HG03066 (cell line): ENCODE results near the gene HELZ2.

Experiments used
- ATAC-seq: cut with Tn5 transposase; IDR thresholded peaks from one replicate; pipeline ENCODE4 v1.9.1; 2021; ENCODE audit warnings: low read depth; ENCODE audit not compliant: unreplicated experiment

The HELZ2 gene

GRCh38 chr20:63598479-63599395 is 24.7 kb upstream of the HELZ2 start:
- ATAC-seq: no peak

GRCh38 chr20:63597651-63598478 is 23.8 kb upstream of the HELZ2 start:
- no peak for ATAC-seq

DNA sequence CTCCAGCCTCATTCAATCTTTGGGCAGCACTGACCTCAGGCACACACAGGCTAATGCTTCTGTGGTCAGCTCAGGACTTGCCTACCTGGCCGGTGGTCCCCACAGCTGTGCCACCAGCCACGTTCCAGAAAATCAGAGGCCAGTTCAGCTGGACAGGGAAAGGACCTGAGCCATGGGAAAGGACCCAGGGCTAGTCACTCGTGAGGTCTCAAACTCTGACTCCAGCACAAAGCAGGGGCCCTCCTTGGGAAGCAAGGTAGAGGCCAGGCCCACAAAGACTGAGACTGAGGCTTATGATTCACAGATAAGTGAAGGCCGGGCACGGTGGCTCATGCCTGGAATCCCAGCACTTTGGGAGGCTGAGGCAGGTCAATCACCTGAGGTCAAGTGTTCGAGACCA is 22.4 kb upstream of the HELZ2 start:
- no peak for ATAC-seq

DNA sequence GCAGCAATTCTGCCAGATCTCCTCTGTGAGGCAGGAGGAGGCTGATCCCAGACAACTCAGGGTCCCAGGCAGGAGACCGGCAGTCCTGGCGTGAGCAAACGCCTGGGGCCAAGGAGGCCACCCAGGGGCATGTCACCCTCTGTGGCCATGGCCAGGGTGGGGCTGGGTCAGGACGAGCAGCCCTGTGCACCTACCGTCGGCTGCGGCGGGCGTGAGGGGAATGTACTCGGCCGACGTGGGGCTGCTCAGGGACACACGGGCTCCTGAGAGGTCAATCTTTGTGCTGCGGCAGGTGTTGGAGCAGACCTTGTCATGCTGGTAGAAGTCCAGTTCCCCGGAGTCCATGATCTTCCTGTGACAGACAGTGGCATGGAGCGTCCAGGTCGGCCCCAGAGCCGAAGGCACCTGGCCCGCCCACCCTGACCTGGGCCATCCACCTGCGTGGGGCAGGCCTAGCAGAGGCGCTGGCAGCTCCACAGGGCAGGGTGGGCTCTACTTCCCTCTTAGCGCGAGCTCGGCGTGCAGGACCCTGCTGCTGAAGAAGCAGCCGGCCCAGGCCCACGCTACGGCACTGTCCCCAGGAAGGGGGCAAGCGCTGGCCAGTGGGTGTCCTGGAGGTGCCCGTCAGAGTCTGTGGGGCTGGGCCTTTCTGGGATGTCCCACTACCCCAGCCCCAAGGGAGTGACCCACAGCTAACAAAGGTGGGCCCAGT is 21.5 kb upstream of the HELZ2 start:
- no peak for ATAC-seq

DNA sequence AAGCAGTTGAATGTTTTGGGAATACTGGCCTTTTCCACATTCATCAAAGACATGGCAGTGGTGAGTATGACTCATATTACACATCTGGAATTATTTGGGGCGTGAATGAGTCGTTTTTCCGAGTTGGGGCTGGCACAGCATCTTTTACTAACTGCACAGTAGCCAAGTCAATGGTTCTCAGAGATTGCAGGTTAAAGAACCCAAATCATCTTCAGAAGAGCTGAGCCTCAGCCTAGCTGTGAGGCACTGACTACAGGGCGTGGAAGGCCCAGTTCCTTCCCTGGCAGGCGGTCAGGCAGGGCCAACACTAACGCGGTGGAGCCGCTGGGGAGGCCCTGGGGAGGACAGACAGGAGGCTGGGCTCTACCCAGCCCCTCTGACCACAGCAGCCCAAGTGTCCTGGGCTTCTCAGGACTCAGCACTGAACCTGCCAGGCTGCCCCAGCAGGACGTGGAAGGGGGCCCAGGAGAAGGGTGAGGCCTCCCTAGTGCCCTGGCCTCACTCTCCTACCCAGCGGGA is 20.1 kb upstream of the HELZ2 start:
- no peak for ATAC-seq

- no peak for ATAC-seq
Observed at GRCh38 chr20:63592661-63593060, 18.6 kb upstream of the HELZ2 start.

GRCh38 chr20:63591786-63592355 is 17.8 kb upstream of the HELZ2 start:
- no peak for ATAC-seq

- ATAC-seq: no peak
Observed at GRCh38 chr20:63591147-63591533, 17.1 kb upstream of the HELZ2 start.

GRCh38 chr20:63590218-63591146 is 16.4 kb upstream of the HELZ2 start:
- no peak for ATAC-seq

DNA sequence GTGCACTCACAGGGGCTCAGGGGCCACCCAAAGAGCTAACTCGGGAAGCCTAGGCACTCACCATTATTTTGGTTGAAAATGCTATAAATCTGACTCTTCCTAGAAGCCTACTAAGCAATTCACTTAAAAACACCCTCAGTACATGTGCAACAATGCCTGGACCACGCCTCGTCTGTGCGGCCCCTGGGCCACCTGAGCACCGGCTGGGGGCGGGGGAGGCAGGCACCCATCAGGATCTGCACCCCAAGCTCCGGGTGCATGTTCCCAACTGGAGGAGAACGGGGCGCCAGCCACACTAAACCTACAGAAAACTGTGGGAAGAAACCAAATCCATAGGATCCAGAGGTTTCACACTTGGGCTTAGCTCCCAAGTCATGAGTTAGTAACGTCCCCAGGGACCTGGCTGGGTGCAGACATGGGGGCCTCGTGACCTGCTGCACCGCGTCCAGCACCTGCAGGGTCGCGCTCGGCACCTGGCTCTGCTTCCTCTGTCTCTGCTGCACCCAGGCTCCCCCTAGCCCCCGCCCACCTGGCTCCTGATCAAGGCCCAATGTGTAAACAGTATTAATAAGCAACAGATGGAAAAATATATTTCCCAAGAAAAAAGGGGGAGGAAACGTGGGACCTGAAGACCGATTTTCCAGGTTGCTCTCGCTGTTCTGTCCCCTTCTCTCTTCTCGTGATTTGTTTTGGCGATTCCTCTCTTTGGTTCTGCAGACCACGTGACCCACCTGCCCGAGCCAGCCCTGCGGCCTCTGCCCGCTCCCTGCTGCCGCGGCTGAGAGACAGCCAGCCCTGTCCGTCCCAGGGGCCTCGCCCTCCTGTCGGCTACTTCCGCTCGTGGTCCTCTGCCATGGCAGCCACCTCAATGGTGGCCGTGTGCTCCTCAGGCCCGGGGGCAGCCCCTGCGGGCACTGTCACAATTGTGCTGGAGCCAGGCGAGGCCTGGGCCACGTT is 15.5 kb upstream of the HELZ2 start:
- no peak for ATAC-seq

DNA sequence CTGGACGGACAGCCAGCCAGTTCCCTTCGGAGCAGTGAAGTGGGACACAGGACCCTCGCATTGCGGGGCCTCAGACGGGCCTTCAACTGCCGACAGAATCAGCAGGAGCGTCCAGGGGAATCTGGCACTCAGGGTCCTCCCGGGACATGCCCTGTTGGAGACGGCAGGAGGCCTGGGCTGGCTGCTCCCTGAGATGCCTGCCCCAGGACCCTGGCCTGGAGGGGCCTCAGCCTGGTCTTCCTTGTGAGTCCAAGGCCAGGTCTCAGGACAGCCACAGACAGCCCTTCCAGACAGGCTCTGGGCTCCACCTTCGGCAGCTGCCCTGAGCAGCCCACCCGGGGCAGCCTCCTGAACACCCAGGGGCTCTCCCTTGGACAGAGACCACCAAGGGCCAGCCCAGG is 14.6 kb upstream of the HELZ2 start:
- ATAC-seq: no peak

DNA sequence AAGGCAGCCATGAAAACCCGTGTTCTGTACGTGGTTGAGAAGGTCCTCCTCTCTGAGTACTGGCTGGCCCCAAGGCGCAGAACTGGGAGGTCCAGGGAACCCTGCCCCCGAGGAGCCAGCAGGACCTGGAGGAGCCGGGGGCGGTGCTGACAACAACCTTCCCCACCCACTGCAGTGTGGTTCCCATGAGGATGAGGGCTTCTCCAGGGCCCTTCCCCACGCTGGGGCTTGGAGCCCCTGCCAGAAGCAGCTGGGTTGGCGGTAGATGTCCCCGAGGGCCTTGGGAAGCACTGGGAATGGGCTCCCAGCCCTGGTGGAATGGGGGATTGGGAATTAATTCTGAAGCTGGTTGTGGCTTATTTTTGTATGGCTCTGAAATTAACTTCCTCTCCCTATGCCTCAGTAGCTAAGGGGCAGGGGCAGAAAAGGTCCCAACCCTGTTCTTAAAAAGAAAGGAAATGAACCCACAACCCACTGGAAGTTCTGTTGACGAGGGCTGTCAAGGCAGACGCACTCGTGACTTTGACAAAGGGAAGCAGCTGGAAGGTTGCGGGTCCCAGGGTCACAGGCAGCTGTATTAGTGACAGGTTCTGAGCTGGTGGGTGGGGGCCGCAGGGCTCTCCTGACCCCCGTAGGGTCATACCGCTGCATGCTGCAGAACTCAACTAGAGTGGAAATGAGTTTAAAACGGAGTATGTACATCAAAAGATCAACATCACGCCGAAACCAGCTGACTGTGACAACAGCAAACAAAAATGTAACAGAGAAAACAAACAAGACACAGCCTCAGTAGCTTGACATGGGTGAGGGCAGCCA is 13.9 kb upstream of the HELZ2 start:
- no peak for ATAC-seq

DNA sequence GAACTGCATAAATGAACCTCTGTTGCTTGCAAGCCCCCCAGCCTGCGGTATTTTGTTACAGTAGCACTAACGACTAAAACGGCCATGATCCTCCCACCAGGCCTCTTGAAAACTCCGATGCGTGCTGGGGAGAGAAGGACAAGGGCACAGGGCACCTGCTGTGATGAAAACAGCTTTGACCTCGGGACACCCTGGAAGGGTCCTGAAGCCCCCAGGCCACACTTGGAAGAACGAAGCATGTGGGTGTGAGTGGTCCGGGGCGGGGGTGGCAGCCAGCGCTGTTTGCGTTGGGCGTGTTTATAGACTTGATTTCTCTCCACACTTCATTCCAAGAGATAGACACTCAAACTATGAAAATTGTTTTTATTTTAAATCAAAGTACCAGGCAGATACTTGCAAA is 13.2 kb upstream of the HELZ2 start:
- ATAC-seq: no peak

DNA sequence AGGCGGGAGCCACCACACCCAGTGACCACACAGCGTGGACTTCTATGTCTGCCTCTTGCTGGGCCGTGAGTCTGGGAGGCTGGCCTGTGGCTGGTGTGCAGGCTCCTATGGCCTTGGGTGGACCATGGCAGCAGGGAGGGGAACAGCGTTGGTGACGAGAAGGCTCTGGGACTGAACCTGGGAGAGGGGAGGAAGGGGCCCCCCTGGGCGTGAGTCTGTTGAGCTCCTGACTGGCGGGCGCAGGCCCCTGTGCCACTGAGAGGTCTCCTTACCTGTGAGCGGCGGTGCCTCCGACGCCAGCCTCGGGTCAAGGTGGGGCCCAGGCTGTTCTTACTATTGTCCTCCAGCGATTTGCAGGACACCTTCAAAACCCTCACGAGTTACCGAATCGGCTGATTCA is 12.8 kb upstream of the HELZ2 start:
- ATAC-seq: no peak

DNA sequence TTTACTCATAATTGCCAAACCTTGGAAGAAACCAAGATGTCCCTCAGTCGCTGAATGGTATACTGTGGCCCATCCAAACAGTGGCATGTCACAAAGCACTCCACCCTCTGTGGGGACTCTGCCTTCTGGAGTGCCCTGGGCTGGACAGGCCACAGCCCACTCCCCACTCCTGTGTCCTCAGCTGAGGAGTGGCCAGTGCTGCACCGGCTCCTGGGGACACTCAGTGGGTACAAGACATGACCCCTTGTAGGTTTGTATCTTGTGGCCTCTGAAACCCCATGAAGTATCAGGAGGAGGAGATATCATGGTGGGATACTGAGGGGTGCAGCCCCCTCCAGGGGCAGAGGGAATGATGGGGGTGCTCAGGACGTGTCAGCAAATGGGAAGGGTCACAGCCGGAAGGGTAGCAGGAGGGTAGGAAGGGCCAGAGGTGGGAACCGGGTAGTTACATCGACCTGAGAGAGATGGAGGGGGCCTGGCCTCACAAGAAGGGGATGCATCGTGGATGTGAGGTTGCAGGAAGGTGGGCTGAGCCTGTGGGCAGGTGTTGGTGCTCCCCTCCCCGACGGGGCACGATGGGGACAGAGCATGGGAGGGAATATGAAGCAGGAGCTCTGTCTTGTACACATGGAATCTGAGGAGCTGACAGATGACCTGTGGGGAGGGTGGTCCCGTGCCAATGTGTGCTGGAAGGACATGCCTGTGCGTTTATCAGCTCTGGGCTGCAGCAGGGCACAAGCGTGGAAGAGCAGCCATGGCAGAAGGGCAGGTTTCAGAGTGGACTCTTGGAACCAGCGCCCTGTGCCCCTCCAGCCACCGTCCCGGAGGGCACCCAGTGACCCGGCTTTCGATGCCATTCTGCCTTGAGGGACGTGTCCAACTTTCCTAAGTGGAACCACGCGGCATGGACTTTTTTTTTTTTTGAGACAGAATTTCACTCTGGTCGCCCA is 11.9 kb upstream of the HELZ2 start:
- ATAC-seq: no peak

DNA sequence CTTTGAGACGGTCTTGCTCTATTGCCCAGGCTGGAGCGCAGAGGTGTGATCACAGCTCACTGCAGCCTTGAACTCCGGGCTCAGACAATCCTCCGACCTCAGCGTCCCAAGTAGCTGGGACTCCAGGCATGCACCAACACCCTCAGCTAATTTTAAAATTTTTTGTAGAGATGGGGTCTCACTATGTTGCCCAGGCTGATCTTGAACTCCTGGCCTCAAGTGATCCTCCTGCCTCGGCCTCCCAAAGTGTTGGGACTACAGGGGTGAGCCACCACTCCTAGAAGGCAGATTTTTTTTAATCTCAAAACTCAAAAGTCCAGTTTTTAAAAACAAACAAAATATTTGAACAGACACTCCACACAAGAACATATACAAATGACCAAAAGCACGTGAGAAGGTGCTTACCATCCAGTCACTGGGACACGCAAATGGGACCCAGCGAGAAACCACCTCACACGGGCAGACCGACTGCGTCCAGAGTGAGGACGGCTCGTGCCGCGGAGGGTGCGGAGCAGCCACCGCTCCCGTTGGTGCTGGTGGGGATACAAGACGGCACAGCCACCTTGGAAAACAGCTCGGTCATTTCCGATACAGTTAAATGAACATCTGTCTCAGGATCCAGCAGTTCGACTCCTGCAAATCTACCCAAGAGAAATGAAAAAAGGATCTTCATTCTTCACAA is 8.5 kb upstream of the HELZ2 start:
- ATAC-seq: no peak
